OCI-LY1 (cell line): ENCODE data around the gene WWOX.

Experiments used
- CTCF ChIP-seq: fragments of 200-600 bp; sonication (generic), shearing (Covaris generic); IDR thresholded peaks from 2 replicates; pipeline ENCODE4 v1.5.1; 2017; ENCODE audit warnings: mild to moderate bottlenecking, antibody characterized with exemption, low read length, moderate library complexity, mixed read lengths
- EZH2 ChIP-seq: fragments of 200-600 bp; sonication (generic), shearing (Covaris generic); IDR thresholded peaks from 2 replicates; pipeline ENCODE4 v1.8.0; 2017; ENCODE audit warnings: borderline replicate concordance, mixed run types, mild to moderate bottlenecking, antibody characterized with exemption, low read length, moderate library complexity, mixed read lengths

GRCh38 chr16:78289373-78289772 is 189.9 kb downstream of the WWOX start:
- no peak for TF ChIP-seq CTCF
- no peak for TF ChIP-seq EZH2
